GM23338 (cell line): ENCODE results near the gene PRPF38A.

Experiments used
- CREB1 ChIP-seq: fragments of 250-450 bp; sonication (Bioruptor Pico); IDR thresholded peaks from 2 replicates; pipeline ENCODE4 v1.5.0; 2020; ENCODE audit warnings: low read depth, mild to moderate bottlenecking, moderate library complexity
- EZH2 ChIP-seq: fragments of 200-600 bp; sonication (generic); IDR thresholded peaks from one replicate; pipeline ENCODE4 v1.8.0; 2017; ENCODE audit warnings: antibody characterized with exemption, mild to moderate bottlenecking, low read depth; ENCODE audit not compliant: unreplicated experiment
- EZH2phosphoT487 ChIP-seq: fragments of 200-600 bp; sonication (generic); IDR thresholded peaks from one replicate; pipeline ENCODE4 v1.8.1; 2018; ENCODE audit warnings: antibody characterized with exemption; ENCODE audit not compliant: unreplicated experiment
- JUNB ChIP-seq: IDR thresholded peaks from one replicate; pipeline ENCODE4 v1.6.1; 2016; ENCODE audit warnings: antibody characterized with exemption; ENCODE audit not compliant: unreplicated experiment
- POLR2AphosphoS5 ChIP-seq: IDR thresholded peaks from 2 replicates; pipeline ENCODE4 v1.6.1; 2016; ENCODE audit warnings: antibody characterized with exemption, low read depth
- ZNF331 ChIP-seq: fragments of 250-450 bp; sonication (Bioruptor Pico); IDR thresholded peaks from 2 replicates; pipeline ENCODE4 v1.5.0; 2020; ENCODE audit warnings: low read depth, mild to moderate bottlenecking, moderate library complexity
- TF ChIP-seq, protein P1 (sequence below), 2 experiments: fragments of 200-600 bp in 1 of 2; sonication (generic) in 1 of 2; conservative IDR thresholded peaks; 2 replicates each; pipeline versions ENCODE4 v1.5.1 to v1.6.1; 2016 to 2017; ENCODE audit warnings: antibody characterized with exemption in 2 of 2, low read depth in 2 of 2, mild to moderate bottlenecking in 2 of 2, moderate library complexity in 1 of 2

DNA sequence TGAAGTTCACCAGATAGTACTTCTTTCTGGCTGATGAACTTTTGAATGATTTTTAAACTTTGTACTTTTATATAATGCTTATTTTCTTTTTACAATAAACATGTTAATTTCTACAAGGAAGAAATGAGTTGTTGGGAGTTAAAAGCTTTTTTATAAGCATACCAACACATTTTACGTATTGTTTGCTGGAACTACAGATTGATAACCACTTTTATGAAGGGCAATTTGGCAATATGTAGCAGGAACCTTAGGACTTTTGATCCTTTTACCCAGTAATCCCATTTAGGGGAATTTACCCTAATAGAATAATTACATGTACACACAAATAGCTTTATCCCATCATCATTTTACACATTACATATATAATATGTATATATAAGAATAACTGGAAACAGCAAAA is 16.3 kb downstream of the PRPF38A start:
- TF ChIP-seq EZH2phosphoT487 (no peak), ZNF331 (CRISPR knock-in tag) (no peak), EZH2 (no peak), POLR2AphosphoS5 (no peak), JUNB (no peak), CREB1 (CRISPR knock-in tag) (no peak)
- TF ChIP-seq, protein P1, sequence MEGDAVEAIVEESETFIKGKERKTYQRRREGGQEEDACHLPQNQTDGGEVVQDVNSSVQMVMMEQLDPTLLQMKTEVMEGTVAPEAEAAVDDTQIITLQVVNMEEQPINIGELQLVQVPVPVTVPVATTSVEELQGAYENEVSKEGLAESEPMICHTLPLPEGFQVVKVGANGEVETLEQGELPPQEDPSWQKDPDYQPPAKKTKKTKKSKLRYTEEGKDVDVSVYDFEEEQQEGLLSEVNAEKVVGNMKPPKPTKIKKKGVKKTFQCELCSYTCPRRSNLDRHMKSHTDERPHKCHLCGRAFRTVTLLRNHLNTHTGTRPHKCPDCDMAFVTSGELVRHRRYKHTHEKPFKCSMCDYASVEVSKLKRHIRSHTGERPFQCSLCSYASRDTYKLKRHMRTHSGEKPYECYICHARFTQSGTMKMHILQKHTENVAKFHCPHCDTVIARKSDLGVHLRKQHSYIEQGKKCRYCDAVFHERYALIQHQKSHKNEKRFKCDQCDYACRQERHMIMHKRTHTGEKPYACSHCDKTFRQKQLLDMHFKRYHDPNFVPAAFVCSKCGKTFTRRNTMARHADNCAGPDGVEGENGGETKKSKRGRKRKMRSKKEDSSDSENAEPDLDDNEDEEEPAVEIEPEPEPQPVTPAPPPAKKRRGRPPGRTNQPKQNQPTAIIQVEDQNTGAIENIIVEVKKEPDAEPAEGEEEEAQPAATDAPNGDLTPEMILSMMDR (conservative IDR thresholded peaks at IDR 0.05; ENCODE audit: low read depth in 2 of 2): no peak
